K562 (cell line): ENCODE data around the gene MDH2. TPM values are rescaled to one million over a fixed set of nuclear protein-coding genes. Genes with fewer than 3 reads are reported as not detected.

ENCODE experiments used
- CHCHD3 ChIP-seq: fragments of 250-450 bp; sonication (Bioruptor Pico); IDR thresholded peaks from 2 replicates; pipeline ENCODE4 v2.1.2; 2022; ENCODE audit warnings: mild to moderate bottlenecking
- EGR1 ChIP-seq: fragments of 450-650 bp; conservative IDR thresholded peaks from 2 replicates; pipeline ENCODE4 v1.6.1; 2017; ENCODE audit warnings: mild to moderate bottlenecking
- MEF2A ChIP-seq: IDR thresholded peaks from 2 replicates; pipeline ENCODE4 v1.6.1; 2011; ENCODE audit warnings: low read depth, mild to moderate bottlenecking, low read length, moderate library complexity; ENCODE audit not compliant: control insufficient read depth
- NFYB ChIP-seq: IDR thresholded peaks from 2 replicates; pipeline ENCODE4 v1.6.1; 2011; ENCODE audit warnings: mild to moderate bottlenecking, moderate library complexity; ENCODE audit not compliant: insufficient read length; ENCODE audit errors: extremely low read depth
- NR4A1 ChIP-seq, 2 experiments: fragments of 250-450 bp in 1 of 2; fragments of 450-650 bp in 1 of 2; sonication (Bioruptor Pico) in 1 of 2; IDR thresholded peaks; 2 replicates each; pipeline versions ENCODE4 v1.4.0 to v1.6.1; 2016 to 2020; ENCODE audit warnings: mild to moderate bottlenecking in 2 of 2, missing compliant biosample characterization in 1 of 2, missing genetic modification characterization in 1 of 2, moderate library complexity in 1 of 2
- PRMT5 ChIP-seq: sonication (generic); formaldehyde crosslinking; IDR thresholded peaks from 2 replicates; pipeline ENCODE4 v1.5.0; 2020; ENCODE audit warnings: missing genetic modification reagents
- SLC30A9 ChIP-seq: fragments of 250-450 bp; sonication (Bioruptor Pico); IDR thresholded peaks from 2 replicates; pipeline ENCODE4 v1.8.0; 2022; ENCODE audit warnings: mild to moderate bottlenecking, moderate library complexity
- SMAD1 ChIP-seq: fragments of 150-350 bp; IDR thresholded peaks from 2 replicates; pipeline ENCODE4 v1.6.1; 2014; ENCODE audit warnings: low read length, low read depth; ENCODE audit not compliant: partially characterized antibody
- SUPT5H ChIP-seq: fragments of 450-650 bp; IDR thresholded peaks from 2 replicates; pipeline ENCODE4 v1.6.1; 2016
- ZBED1 ChIP-seq: IDR thresholded peaks from 2 replicates; pipeline ENCODE4 v1.6.1; 2014
- ZNF707 ChIP-seq: fragments of 250-450 bp; sonication (Bioruptor Pico); conservative IDR thresholded peaks from 2 replicates; pipeline ENCODE4 v1.8.0; 2022; ENCODE audit warnings: inconsistent platforms, mild to moderate bottlenecking, moderate library complexity
- ZNF780A ChIP-seq: fragments of 250-450 bp; sonication (Bioruptor Pico); IDR thresholded peaks from 2 replicates; pipeline ENCODE4 v1.5.0; 2021; ENCODE audit warnings: mild to moderate bottlenecking
- polyA plus RNA-seq, 8 experiments: library from polyadenylated mRNA; depleted of rRNA in 4 of 8; stranded (reverse) in 5 of 8; unstranded in 3 of 8; fragments of >200 nt; fragmentation: Nextera tagmentation in 2 of 8; fragmentation: Illumina TruSeq in 1 of 8; extraction: Ambion mirVana in 2 of 8; extraction: Trizol in 1 of 8; gene quantifications; 2 replicates each; pipeline versions ENCODE4 v1.2.1 to v1.2.3, GENCODE V29; 2011 to 2014; ENCODE audit warnings: inconsistent platforms in 1 of 8, missing spikeins in 1 of 8
- total RNA-seq, 7 experiments: library from RNA; depleted of rRNA in 6 of 7; stranded (reverse); fragments of >200 nt in 6 of 7; fragmentation: Illumina TruSeq in 2 of 7; extraction: Trizol in 2 of 7; gene quantifications; 2 replicates each; pipeline versions ENCODE4 v1.2.1 to v1.2.3, GENCODE V29; 2011 to 2021; ENCODE audit warnings: low replicate concordance in 1 of 7
- TF ChIP-seq, protein P1 (sequence below): fragments of 250-450 bp; sonication (Bioruptor Pico); IDR thresholded peaks from 2 replicates; pipeline ENCODE4 v1.8.0; 2022; ENCODE audit warnings: moderate library complexity, mild to moderate bottlenecking, inconsistent platforms
- TF ChIP-seq, protein P2 (sequence below): fragments of 200-400 bp; formaldehyde crosslinking; IDR thresholded peaks from 2 replicates; pipeline ENCODE4 v1.6.1; 2017; ENCODE audit warnings: mild to moderate bottlenecking, low read depth, low read length, moderate library complexity
- TF ChIP-seq, protein P3 (sequence below): sonication (generic); formaldehyde crosslinking; IDR thresholded peaks from 2 replicates; pipeline ENCODE4 v1.8.0; 2022; ENCODE audit warnings: mild to moderate bottlenecking, missing genetic modification reagents, borderline replicate concordance
- TF ChIP-seq, protein P4 (sequence below), 2 experiments: fragments of 150-350 bp in 1 of 2; IDR thresholded peaks; 2 replicates each; pipeline ENCODE4 v1.6.1; 2012 to 2016; ENCODE audit warnings: low read depth in 2 of 2, low read length in 2 of 2, mild to moderate bottlenecking in 1 of 2, moderate library complexity in 1 of 2

The MDH2 gene
- total and polyA plus RNA-seq, 9 of the 15 experiments (the other 6 are each of a cell fraction or from before 2014, with no cell fraction given) = 106 to 701 (median 242) TPM

DNA sequence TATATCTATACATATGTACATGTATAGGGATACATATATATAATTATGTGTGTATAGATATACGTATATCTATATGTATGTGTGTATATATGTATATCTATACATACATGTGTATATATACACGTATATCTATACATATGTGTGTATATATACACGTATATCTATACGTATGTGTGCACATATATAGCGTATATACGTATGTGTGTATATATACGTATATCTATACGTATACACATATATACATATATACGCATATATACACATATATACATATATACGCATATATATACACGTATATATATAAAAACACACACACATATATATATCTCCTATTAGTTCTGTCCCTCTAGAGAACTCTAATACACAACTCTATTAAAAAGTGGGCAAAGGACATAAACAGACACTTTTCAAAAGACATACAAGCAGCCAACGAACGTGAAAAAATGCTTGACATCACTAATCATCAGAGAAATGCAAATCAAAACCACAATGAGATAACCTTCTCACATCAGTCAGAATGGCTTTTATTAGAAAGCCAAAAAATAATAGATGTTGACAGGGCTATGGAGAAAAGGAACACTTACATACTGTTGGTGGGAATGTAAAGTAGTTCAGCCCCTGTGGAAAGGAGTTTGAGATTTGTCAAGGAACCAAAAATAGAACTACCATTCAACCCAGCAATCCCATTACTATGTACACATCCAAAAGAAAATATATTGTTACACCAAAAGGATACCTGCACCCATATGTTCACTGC is 31.5 kb upstream of the MDH2 start (continued):
- TF ChIP-seq SUPT5H (no peak), SMAD1 (no peak), ZBED1 (no peak), EGR1 (no peak), PRMT5 (CRISPR knock-in tag) (no peak), CHCHD3 (CRISPR knock-in tag) (peak; percentile 67; the same call in 1 of the 2 replicates), NFYB (no peak), MEF2A (no peak), NR4A1 (CRISPR knock-in tag; IDR thresholded peaks at IDR 0.05) (no peak), NR4A1 (tag; IDR thresholded peaks at IDR 0.05) (no peak), ZNF707 (CRISPR knock-in tag) (peak; percentile 90), ZNF780A (CRISPR knock-in tag) (peak; percentile 77; the same call in 1 of the 2 replicates), SLC30A9 (CRISPR knock-in tag) (peak; percentile 99)
- TF ChIP-seq, protein P1, sequence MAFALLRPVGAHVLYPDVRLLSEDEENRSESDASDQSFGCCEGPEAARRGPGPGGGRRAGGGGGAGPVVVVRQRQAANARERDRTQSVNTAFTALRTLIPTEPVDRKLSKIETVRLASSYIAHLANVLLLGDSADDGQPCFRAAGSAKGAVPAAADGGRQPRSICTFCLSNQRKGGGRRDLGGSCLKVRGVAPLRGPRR = peak; percentile 96
- TF ChIP-seq, protein P2, sequence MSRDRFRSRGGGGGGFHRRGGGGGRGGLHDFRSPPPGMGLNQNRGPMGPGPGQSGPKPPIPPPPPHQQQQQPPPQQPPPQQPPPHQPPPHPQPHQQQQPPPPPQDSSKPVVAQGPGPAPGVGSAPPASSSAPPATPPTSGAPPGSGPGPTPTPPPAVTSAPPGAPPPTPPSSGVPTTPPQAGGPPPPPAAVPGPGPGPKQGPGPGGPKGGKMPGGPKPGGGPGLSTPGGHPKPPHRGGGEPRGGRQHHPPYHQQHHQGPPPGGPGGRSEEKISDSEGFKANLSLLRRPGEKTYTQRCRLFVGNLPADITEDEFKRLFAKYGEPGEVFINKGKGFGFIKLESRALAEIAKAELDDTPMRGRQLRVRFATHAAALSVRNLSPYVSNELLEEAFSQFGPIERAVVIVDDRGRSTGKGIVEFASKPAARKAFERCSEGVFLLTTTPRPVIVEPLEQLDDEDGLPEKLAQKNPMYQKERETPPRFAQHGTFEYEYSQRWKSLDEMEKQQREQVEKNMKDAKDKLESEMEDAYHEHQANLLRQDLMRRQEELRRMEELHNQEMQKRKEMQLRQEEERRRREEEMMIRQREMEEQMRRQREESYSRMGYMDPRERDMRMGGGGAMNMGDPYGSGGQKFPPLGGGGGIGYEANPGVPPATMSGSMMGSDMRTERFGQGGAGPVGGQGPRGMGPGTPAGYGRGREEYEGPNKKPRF = no peak
- TF ChIP-seq, protein P3, sequence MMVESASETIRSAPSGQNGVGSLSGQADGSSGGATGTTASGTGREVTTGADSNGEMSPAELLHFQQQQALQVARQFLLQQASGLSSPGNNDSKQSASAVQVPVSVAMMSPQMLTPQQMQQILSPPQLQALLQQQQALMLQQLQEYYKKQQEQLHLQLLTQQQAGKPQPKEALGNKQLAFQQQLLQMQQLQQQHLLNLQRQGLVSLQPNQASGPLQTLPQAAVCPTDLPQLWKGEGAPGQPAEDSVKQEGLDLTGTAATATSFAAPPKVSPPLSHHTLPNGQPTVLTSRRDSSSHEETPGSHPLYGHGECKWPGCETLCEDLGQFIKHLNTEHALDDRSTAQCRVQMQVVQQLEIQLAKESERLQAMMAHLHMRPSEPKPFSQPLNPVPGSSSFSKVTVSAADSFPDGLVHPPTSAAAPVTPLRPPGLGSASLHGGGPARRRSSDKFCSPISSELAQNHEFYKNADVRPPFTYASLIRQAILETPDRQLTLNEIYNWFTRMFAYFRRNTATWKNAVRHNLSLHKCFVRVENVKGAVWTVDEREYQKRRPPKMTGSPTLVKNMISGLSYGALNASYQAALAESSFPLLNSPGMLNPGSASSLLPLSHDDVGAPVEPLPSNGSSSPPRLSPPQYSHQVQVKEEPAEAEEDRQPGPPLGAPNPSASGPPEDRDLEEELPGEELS (CRISPR knock-in tag) = no peak
- TF ChIP-seq, protein P4, sequence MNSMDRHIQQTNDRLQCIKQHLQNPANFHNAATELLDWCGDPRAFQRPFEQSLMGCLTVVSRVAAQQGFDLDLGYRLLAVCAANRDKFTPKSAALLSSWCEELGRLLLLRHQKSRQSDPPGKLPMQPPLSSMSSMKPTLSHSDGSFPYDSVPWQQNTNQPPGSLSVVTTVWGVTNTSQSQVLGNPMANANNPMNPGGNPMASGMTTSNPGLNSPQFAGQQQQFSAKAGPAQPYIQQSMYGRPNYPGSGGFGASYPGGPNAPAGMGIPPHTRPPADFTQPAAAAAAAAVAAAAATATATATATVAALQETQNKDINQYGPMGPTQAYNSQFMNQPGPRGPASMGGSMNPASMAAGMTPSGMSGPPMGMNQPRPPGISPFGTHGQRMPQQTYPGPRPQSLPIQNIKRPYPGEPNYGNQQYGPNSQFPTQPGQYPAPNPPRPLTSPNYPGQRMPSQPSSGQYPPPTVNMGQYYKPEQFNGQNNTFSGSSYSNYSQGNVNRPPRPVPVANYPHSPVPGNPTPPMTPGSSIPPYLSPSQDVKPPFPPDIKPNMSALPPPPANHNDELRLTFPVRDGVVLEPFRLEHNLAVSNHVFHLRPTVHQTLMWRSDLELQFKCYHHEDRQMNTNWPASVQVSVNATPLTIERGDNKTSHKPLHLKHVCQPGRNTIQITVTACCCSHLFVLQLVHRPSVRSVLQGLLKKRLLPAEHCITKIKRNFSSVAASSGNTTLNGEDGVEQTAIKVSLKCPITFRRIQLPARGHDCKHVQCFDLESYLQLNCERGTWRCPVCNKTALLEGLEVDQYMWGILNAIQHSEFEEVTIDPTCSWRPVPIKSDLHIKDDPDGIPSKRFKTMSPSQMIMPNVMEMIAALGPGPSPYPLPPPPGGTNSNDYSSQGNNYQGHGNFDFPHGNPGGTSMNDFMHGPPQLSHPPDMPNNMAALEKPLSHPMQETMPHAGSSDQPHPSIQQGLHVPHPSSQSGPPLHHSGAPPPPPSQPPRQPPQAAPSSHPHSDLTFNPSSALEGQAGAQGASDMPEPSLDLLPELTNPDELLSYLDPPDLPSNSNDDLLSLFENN (IDR thresholded peaks at IDR 0.05; ENCODE audit: low read depth in 2 of 2, low read length in 2 of 2) = no peak
